Calu3 (cell line): ENCODE results near the gene EPHB4. TPM values are rescaled to one million over a fixed set of nuclear protein-coding genes. Genes with fewer than 3 reads are reported as not detected.
"Not testable (repeated sequence)": the region's sequence is repeated elsewhere in the genome, so short reads cannot be mapped to it uniquely, and the experiment has no call there.

ENCODE experiments used
- BruUV-seq: library from RNA; stranded (reverse); fragments of 400-500 nt; replicated peaks from 2 replicates; lab custom pipeline; 2021; lab: Mats Ljungman, UMichigan
- CTCF ChIA-PET: fragments of 300-600 bp; sonication (Branson Sonifier 250); formaldehyde crosslinking; loops from one replicate; lab custom pipeline; 2022; ENCODE audit warnings: antibody characterized with exemption; lab: Charles Lee
- DNase-seq: peaks from one replicate; pipeline ENCODE4 v3.0.0; 2022
- H3K27ac Mint-ChIP-seq: one replicate; pipeline ENCODE4 v1.8.0; 2022; ENCODE audit warnings: mixed read lengths; ENCODE audit not compliant: unreplicated experiment
- H3K27me3 Mint-ChIP-seq: one replicate; pipeline ENCODE4 v1.8.0; 2022; ENCODE audit warnings: mixed read lengths; ENCODE audit not compliant: unreplicated experiment
- H3K36me3 Mint-ChIP-seq: one replicate; pipeline ENCODE4 v1.8.0; 2022; ENCODE audit warnings: mild to moderate bottlenecking, moderate library complexity, mixed read lengths; ENCODE audit not compliant: insufficient read depth, unreplicated experiment
- H3K4me1 Mint-ChIP-seq: one replicate; pipeline ENCODE4 v1.8.0; 2022; ENCODE audit warnings: mild to moderate bottlenecking, low read depth, mixed read lengths; ENCODE audit not compliant: unreplicated experiment
- H3K4me3 Mint-ChIP-seq: one replicate; pipeline ENCODE4 v1.8.0; 2022; ENCODE audit warnings: mild to moderate bottlenecking, low read depth, moderate library complexity, mixed read lengths; ENCODE audit not compliant: unreplicated experiment
- H3K9me3 Mint-ChIP-seq: one replicate; pipeline ENCODE4 v1.8.0; 2022; ENCODE audit warnings: low read depth, mixed read lengths; ENCODE audit not compliant: unreplicated experiment
- intact Hi-C: fragments of 100-400 bp; cut with micrococcal nuclease; formaldehyde crosslinking; loops from one replicate; pipeline ENCODE4 v1.10.0; 2022; ENCODE audit not compliant: unreplicated experiment
- total RNA-seq: library from RNA; stranded (reverse); gene quantifications from 2 replicates; pipeline ENCODE4 v1.2.3, GENCODE V29; 2022
- TF ChIP-seq, protein P1 (sequence below): fragments of 200-600 bp; IDR thresholded peaks from one replicate; pipeline ENCODE4 v1.8.0; 2022; ENCODE audit warnings: antibody characterized with exemption; ENCODE audit not compliant: unreplicated experiment

Gene EPHB4
- total RNA-seq, 1 experiment from 2014 or later = 63.7 TPM

DNA sequence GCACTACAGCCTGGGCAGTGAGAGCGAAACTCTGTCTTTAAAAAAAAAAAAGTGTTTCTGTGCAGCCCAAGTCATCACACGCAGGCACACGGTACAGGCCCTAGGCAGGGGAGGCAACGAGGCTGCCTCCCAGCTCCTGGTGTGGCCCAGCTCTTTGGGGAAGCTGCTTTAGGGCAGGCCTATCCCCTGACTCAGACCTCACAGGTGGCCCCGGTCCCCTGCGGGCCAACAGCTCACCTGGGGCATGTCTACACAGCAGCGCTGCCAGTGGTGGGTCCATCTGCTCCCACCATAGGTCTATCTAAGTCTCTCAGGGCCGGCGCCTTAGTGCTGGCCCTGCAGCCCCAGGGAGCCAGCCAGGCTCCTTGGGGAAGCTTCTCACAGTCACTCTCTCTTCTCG, 62.5 kb downstream of the EPHB4 start:
- Mint-ChIP-seq H3K4me1 (no peaks in the 10 kb centered on the region), H3K36me3 (no peaks in the 10 kb centered on the region), H3K27me3 (peaks cover 38% of the 10 kb centered on the region), H3K27ac (no peak overlapping the region), H3K4me3 (no peak overlapping the region), H3K9me3 (no peaks in the 10 kb centered on the region)
- no TSS peak for BruUV-seq
- intact Hi-C loops = no loop called here
- no peak for DNase-seq
- CTCF ChIA-PET = no interaction called here
- TF ChIP-seq, protein P1, sequence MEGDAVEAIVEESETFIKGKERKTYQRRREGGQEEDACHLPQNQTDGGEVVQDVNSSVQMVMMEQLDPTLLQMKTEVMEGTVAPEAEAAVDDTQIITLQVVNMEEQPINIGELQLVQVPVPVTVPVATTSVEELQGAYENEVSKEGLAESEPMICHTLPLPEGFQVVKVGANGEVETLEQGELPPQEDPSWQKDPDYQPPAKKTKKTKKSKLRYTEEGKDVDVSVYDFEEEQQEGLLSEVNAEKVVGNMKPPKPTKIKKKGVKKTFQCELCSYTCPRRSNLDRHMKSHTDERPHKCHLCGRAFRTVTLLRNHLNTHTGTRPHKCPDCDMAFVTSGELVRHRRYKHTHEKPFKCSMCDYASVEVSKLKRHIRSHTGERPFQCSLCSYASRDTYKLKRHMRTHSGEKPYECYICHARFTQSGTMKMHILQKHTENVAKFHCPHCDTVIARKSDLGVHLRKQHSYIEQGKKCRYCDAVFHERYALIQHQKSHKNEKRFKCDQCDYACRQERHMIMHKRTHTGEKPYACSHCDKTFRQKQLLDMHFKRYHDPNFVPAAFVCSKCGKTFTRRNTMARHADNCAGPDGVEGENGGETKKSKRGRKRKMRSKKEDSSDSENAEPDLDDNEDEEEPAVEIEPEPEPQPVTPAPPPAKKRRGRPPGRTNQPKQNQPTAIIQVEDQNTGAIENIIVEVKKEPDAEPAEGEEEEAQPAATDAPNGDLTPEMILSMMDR = no peak

DNA sequence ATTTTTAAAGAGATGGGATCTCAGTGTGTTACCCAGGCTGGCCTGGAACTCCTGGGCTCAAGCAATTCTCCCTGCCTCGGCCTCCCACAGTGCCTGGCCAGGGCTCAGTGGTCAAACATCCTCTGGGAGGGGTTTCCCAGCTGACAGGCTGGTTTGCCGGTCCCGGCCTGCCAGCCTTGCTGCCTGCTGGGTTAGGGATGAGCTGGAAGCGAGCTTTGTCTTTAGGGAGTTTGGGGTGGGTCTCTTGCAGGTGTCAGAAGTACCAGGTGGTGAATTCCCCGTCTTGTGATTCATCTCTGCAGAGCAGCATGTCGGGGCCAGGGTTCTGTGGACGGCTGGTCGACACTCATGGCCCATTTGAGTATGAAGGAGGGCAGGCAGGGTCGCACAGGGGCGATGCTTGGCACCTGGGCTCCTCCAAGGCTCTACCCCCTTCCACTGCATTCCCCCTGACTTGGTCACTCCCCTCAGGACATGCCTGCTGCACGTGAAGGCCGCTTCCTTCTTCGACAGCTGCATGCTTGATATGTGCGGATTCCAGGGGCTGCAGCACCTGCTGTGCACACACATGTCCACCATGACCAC, 63.7 kb downstream of the EPHB4 start:
- TF ChIP-seq, protein P1 = no peak
- no peak overlapping the region for H3K4me3 Mint-ChIP-seq
- intact Hi-C loops = no loop called here
- DNase-seq = no peak
- H3K4me1 Mint-ChIP-seq = no peaks in the 10 kb centered on the region
- no peak overlapping the region for H3K27ac Mint-ChIP-seq
- H3K27me3 Mint-ChIP-seq = peaks cover 26% of the 10 kb centered on the region
- H3K9me3 Mint-ChIP-seq = no peaks in the 10 kb centered on the region
- H3K36me3 Mint-ChIP-seq = no peaks in the 10 kb centered on the region
- CTCF ChIA-PET = no interaction called here
- no TSS peak for BruUV-seq

DNA sequence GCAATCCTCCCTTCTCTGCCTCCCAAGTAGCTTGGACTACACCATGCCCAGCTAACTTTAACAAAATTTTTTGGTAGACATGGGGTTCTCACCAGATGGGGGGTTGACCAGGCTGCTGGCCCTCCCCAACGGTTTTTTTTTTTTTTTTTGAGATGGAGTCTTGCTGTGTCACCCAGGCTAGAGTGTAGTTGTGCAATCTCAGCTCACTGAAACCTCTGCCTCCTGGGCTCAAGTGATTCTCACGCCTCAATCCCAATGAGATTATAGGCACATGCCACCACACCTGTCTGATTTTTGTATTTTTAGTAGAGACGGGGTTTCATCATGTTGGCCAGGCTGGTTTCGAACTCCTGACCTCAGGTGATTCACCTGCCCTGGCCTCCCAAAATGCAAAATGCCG, 64.5 kb downstream of the EPHB4 start:
- H3K9me3 Mint-ChIP-seq, H3K36me3 Mint-ChIP-seq, BruUV-seq, intact Hi-C loops, H3K4me3 Mint-ChIP-seq, DNase-seq, H3K27ac Mint-ChIP-seq, H3K4me1 Mint-ChIP-seq: not testable (repeated sequence)
- CTCF ChIA-PET = interaction anchor here (0.7 kb wide), 1 partner anchor 73 kb away, joined by 5 read pairs; no protein-coding TSS in a partner anchor
- H3K27me3 Mint-ChIP-seq = peaks cover 18% of the 10 kb centered on the region

DNA sequence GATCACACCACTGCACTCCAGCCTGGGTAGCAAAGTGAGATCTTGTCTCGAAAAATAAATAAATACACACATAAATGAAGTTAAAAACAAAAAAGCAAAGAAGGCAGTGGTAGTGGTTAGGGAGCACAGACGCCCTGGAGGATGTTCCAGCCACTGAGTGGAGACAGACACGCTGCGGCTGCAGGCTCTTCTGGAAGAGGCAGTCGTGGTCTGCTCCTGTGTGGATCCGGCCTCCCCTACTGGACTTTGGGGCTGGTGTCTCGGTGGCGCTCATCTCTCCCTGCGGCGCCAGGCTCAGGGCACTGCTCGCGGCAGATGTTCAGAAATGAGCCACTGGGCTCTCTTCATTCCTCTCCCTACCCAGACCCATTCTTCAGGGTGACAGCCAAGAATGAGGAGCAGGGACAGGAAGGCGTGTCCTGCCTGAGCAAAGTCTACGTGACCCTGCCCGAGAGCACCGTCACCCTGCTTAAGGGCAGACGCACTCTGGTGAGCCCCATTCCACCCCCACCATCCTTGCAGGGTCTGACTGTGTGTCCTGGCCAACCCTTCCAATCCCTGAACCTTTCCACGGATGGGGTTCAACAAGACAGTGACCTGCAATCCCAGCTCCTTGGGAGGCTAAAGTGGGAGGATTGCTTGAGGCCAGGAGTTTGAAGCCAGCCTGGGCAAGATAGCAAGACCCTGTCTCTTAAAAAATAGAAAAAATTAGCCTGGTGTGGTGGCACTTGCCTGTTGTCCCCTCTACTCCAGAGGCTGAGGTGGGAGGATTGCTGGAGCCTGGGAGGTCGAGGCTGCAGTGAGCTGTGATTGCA, 67.8 kb downstream of the EPHB4 start:
- Mint-ChIP-seq H3K4me3 (no peak overlapping the region), H3K27me3 (no peaks in the 10 kb centered on the region), H3K36me3 (no peaks in the 10 kb centered on the region), H3K9me3 (no peaks in the 10 kb centered on the region), H3K27ac (no peak overlapping the region), H3K4me1 (no peaks in the 10 kb centered on the region)
- no peak for DNase-seq
- TF ChIP-seq, protein P1 = no peak
- CTCF ChIA-PET = no interaction called here
- BruUV-seq = no TSS peak
- intact Hi-C loops = no loop called here
